NCI-H1694 treated with DMSO at 0.1 percent for 48 hours (cell line): ENCODE data around the gene TIMELESS.
"Not testable (repeated sequence)": the region's sequence is repeated elsewhere in the genome, so short reads cannot be mapped to it uniquely, and the experiment has no call there.

Source experiments
- DNase-seq: peaks from one replicate; lab custom pipeline; 2025; lab: John Stamatoyannopoulos, UW

The TIMELESS gene

DNA sequence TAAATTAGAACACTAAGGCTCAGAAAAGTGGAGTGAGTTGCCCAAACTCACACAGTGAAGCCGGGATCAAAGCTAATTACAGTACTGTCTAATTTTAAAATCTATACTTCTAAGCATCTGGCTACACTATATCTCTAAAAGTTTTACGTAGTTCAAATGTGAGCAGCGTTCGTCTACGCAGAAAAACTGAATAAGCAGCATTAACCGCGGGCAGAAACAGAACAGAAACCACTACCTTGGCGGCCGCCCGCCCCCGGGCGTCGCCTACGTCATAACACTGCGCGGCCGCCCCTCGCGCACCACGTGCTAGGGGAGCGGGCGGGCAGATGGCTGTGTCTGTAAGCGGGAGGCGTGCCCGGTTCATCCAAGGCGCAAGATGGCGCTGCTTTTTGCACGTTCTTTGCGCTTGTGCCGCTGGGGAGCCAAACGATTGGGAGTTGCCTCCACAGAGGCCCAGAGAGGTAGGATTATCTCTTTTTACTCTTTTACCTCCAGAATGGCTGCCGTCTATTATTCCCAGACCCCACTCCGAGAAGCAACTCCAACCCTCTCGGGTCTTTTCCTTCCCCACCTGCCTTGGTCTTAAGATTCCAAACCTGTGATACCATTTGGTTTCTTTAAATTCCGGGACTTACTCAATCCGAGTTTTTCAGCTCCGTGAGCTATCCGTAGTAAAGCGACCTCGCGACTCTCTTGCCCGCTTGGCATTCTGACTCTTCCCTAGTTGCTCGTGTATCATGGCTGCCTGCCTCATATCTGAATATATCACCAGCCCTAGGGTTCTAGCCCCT lies 19.2 kb upstream of the TIMELESS start, which contains the start of gene SPRYD4:
Gene SPRYD4 (plus strand): TSS at position 363 of the 791 bp plus-strand sequence. CDS start 14 bp downstream, at position 377.
- DNase-seq: peak; percentile 70

DNA sequence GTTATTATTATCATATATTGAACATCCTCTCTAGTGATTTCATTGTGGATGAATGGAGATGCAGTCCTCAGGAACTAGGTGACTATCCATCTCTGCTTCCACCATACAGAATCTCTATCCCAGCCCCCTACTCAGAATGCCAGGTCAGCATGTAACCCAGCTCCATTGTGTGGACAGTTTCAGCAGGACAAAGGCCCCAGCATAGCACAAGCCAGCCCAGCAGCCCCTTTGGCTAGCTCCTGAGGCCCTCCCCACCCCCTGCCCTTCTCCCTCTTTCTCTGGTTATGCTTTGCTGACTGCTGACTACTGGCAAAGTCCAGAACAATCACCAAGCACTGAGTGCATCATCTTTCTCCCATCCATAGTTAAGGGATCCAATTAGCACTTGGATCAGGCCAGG lies 13.3 kb upstream of the TIMELESS start:
- no peak for DNase-seq

DNA sequence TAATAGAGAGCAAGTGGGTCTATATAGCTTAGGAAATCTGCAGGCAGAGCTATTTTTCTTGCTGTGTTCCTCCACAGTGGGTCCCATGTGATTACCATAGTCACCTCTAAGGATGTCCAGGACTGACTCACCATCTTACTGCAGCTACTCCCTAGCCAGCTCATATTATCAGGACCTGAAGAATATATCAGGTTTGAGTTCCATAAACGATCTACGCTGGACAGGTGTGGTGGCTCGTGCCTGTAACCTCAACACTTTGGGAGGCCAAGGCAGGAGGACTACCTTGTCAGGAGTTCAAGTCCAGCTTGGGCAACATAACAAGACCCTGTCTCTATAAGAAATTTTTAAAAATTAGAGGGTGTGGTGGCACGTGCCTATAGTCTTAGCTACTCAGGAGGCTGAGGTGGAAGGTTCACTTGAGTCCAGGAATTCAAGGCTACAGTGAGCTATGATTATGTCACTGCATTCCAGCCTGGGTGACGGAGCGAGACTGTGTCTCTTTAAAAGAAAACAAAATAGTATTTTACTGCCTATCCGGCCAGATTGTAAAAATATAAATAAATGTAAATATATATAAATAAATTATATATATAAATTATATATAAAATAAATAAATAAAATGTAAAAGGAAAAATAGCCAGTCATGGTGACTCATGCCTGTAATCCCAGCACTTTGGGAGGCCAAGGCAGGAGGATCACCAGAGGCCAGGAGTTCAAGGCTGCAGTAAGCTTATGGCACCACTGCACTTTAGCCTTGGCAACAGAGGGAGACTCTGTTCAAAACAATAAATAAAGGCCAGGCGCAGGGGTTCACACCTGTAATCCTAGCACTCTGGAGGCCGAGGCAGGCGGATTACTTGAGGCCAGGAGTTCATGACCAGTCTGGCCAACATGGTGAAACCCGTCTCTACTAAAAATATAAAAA lies 12.3 kb upstream of the TIMELESS start:
- no peak for DNase-seq

DNA sequence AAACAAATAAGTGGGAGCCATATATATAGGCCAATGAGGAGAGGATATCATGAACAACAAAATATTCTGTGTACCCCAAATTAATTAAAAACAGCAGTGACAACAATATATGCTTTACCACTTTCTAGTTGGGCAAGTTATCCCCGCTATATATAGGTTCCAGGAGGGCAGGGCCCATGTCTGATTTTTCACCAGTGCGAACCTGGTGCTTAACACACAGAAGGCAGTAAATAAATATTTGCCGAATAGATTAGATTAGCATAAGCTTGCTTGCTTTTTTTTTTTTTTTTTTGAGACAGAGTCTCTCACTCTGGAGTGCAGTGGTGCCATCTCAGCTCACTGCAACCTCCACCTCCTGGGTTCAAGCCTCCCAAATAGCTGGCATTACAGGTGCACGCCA lies 8.6 kb upstream of the TIMELESS start:
- no peak for DNase-seq

DNA sequence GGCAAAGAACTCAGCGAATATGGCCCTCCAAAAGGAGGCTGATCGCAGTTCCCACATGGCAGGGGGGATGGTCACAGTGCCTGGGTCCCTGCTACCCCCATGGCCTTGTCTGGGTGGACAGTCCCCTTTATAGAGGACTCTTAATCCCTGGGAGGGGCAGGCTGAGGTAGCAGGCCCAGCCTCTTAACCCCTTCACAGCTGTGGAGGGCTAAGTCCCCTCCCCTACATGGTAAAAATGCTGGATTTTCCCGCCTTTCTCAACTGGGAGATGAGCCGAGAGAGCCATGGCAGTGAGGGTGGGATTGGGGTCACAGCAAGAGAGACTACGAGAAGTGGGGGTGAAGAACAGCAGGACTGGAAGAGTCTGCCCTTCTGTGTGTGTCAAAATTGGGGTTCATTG lies 5.3 kb upstream of the TIMELESS start, which contains the start of gene MIP:
Gene MIP (minus strand): TSS at position 101 of the 400 bp plus-strand sequence. CDS start 44 bp downstream, at position 57.
- no peak for DNase-seq

DNA sequence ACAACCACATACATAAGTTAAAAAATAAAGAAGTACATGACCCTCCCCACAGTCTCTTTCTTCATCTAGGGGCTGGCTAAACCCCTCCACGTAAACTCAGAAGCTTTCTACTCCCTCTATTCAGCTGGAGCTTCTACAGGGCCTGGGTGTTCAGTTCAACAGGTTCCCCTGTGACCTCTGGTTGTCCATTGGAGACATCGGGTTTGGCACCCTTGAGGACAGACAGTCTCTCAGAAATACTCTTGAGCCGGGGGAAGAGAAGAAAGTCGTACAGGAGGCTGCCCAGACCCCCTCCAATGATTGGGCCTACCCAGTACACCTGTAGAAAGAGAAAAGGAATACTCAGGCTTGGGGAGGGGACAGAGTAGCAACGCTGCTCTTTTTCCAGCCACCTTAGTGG lies 1.9 kb upstream of the TIMELESS start:
- no peak for DNase-seq

DNA sequence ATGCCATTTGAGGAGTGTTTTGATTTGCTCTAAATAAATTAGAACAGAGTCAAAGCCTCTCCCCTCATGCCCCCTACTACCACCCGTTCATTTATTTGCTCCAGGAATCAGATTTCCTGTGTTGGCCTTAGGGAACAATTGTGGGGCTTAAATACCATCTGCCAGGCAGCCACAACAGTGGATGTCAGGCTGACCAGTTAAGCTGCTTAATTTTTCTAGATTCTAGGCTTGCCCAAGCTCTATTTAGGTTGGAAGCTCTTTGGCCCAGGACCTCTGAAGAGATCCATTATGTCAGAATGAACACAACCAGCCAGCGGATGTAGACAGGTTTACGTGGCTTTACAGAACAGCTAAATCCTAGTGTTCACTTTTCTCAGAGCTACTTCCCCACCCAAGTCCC lies 1.0 kb upstream of the TIMELESS start:
- DNase-seq: no peak

DNA sequence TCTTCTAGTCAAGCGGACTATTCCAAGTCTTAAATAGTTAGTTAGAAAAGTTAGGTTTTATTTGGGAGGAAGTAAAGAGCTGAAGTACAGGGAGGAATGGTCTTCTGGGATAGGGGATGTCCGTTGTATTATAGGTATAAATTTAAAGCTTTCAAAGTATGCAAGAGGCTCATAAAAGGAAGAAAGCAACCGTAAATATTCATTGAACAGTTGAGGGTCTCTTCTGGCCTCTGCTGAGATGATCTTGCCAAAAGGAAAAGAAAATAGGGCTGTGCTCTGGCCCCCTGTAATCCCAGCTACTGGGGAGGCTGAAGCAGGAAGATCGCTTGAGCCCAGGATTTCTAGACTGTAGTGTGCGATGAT lies 377 bp upstream of the TIMELESS start:
- no peak for DNase-seq

DNA sequence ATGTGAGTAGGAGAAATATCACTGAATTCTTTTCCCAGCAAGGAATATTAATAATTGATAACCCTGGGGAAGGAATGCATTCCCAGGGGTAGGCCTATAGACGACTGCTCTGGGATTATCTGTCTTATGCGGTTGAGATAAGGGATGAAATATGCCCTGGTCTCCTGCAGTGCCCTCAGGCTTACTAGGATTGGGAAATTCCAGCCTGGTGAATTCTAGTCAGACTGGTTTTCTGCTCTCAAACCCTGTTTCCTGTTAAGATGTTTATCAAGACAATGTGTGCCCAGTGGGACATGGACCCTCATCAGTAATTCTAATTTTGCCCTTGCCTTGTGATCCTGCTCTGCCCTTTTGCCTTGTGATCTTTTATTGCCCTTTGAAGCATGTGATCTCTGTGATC lies 6.0 kb downstream of the TIMELESS start:
- not testable (repeated sequence) for DNase-seq

DNA sequence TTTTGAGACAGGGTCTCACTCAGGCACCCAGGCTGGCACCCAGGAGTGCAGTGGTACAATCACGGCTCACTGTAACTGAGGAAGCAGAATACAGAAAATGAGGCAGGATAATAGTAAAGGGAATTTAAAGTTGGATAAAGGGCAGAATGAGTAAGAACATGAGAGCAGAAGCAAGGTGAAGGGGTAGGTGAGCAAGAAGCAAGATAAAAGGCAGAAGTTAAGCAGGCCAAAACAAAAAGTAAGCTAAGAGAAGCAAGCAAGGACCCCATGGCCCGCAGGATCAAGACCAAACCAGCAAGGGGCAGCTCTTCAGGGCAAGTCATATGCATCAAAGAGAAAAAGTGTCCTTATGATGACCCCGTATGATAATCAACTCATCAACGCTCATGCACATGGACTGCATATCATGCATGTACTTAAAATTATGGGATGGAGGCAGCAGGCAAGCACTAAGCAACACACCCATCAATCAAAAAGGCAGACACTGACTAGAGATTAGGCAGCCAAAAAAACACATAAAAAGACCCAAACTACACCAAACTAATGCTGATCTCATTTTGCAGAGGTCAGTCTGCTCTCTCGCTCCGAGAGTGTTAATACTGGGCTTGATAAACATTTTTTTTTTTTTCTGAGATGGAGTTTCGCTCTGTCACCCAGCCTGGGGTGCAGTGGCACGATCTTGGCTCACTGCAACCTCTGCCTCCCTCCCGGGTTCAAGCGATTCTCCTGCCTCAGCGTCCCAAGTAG lies 11.6 kb downstream of the TIMELESS start:
- no peak for DNase-seq

DNA sequence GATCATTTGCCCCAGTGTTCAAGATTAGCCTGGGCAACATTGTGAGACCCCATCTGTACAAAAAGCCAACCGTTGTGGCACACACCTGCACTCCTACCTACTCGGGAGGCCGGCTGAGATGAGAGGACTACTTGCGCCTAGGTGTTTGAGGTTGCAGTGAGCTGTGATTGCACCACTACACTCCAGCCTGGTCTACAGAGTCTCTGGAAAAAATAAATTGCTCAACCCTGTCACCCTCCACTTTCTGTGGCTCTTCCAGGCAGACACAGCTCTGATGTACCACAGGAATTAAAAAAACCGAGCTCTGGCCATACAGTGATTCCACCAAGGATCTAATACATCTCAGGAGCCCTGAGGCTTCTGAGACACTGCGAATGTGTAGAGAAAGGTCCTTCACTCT lies 14.4 kb downstream of the TIMELESS start:
- no peak for DNase-seq

DNA sequence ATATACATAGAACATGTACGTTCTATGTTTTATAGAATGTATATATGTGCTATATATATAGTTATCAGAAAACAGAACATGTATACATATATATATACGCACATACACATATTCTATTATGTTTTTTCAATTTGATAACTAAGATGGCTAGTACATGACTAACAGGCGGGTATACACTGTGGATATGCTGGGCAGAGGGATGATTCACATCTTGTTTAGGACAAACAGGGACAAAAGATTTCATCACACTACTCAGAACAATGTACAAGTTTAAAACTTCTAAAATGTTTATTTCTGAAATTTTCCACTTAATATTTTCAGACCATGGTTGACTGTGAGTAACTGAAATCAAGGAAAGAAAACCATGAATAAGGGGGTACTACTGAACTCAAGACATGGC lies 17.4 kb downstream of the TIMELESS start:
- no peak for DNase-seq

DNA sequence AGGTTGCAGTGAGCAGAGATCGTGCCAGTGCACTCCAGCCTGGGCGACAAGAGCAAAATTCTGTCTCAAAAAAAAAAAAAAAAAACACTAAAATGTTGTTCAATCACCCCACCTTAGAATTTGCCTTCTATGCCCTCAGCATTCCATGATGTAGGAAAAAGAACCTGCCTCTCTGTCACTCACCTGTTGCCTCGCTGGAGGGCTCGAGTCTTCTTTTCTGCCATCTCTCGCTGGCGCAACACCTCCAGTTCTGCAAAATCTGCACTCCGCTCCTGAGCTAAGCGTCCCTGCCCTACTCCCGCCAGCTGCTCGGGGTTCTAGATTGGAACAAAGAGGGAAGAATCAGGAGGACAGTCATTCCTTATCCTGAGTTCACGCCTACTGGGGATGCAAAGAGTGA lies 17.9 kb downstream of the TIMELESS start:
- DNase-seq: no peak

DNA sequence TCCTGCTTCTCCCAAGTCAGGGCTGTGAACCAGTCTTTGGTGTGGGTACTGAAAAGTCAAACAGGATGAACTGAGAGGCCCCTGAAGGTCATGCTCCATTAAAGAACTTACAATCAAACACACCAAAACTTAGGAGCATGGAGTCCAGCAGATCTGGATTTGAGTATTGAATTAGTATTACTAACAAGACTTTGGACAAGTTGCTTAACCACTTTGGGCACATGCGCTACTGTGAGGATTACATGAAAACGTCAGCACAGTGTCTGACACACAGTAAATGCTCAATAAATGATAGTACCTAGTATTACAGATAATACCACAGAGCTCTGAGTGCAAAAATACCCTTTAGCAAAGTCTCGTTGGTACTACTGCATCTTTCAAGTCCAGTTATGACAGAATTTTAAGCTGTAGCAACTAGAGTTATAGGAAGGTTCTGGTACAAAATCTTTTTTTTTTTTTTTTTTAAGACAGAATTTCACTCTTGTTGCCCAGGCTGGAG lies 23.2 kb downstream of the TIMELESS start:
- no peak for DNase-seq

DNA sequence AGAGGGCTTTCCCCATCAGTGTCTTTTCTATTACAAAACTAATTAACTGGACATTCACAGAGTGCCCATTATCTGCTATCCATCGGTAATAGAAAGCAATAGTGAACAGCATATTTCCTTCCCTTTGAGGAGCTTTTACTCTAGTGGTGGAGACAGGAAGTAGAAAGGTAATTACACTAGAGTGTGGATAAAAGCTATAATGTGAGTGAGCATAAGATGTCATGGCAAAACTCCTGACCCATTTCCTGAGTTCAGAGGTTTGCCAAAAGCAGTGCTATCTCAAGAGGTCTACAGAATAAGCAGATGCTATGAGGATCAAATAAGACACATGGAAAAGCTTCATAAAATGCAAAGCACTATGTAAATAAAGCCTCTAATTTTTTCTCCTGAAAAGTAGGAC lies 24.0 kb downstream of the TIMELESS start:
- no peak for DNase-seq

DNA sequence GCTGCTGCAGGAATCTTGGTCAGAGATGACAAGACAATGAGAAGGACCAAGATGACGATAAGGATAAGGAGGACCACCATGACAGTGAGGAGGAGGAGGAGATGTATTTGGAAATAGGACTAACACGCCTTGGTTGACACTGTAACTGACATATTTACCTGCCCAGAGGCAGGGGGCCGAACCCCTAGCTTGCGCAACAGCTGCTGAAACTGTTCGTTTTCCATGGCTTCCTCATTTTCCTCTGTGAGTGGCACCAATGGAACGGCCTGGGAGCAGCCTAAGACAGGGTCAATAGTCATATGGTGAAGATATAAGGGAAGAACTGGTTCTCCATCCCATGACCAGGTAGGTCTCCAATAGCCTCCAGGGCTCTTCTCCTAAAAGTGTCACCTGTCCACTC lies 28.8 kb downstream of the TIMELESS start:
- DNase-seq: no peak

DNA sequence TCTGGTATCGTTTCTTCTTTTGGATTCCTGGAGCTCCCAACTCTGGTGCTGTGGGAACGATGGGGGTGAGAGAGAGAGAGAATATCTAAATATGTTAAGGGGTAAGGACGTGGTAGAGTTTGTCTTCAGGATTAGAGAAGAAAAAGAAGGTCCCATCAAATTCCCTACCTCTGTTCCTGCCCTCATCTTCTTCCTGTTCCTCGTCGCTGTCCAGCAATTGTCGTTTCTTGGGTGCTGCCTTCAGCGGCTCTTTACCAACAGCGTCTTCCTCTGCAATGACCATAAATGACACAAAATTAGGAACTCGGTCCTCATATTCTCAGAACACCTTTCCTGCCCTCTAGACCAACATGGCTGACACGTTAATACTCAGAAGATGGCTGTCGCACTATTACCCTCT lies 31.5 kb downstream of the TIMELESS start:
- DNase-seq: no peak

DNA sequence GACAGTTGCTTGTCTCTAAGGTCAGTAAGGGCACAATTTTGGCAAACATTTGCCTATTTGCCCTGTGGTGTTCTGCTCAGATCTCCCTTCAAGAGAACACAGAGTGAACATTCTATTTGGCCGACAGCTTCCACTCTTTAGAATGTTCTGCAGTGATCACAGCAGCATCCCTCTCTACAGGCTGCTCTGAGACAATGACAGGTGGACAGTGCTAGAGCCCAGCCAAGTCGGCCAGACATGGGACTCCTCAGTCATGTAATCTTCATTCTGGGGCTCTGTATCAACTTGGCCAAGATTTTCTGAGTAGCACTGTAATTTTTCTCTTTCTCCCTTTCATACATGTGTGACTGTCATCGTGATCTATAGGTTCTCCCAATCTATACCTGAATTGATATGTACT lies 34.8 kb downstream of the TIMELESS start:
- DNase-seq: no peak

DNA sequence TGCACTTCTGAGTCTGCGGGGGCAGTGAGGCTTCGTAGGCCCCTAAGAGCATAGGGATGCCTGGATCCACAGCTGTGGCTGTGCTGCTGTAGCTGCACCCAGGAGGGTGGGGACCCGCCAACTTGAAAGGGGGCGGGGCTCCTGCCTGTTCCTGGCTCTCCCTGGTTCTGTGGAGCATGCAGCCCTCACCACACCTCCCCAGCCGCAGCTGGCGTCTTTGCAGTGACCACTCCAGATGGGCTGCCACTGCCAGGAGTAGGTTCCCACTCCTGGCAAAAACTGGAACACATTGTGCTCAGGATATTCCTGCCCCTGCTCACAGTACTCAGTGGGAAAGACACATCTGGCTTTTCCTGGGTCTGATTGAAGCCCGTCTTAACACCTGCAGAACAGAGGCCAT lies 35.8 kb downstream of the TIMELESS start:
- no peak for DNase-seq

DNA sequence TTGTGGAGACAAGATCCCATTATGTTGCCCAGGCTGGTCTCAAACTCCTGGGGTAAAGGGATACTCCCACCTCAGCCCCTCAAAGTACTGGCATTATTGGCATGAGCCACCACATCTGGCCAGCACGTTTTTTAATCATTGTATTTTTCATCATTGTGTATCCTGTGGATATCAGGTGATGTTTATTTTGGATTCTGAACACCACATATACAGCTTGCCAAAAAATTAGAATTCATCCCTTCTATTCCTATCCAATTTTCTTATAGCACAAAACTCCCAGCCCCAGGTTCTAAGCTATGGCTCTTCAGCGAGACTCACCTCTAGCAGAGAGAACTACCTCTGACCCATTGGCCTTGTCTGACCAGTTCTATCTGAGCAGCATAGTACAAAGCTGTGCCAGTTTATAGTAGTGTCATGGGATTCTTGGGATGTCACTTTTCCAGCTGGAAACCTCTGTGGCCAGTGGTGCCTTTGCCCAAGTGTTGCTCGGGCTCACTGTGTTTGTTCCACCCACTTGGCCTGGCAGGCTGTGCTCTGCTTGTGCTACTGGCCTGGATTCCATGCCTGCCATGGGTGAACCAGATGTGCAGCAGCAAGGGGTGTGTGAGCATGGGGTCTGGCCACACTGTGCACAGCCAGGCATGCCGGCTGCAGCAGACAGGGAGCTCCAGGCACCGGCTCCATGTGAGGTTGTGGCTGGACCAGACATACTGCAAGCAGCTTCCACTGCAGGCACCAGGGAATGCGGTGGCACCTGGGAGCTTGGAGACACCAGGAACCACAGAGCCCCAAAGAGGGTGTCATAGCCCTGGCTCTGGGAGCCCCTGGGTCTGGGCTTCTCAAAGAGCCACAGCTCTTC lies 37.2 kb downstream of the TIMELESS start:
- no peak for DNase-seq

DNA sequence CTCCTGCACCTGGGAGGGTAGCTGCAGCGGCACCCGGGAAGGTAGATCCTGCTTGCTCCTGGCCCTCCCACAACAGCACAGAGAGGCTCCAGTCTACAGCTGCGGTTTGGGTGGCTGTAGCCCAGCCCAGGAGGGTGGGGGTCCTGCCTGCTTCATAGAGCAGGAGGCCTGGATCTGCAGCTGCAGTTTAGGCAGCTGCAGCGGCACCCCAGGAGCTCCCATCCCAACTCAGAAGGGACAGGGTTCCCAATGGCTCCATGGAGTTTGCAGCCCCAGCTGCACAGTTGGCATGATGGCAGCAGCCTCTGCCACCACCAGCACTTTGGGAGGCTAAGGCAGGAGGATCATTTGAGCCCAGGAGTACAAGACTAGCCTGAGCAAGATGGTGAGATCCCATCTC lies 38.5 kb downstream of the TIMELESS start:
- no peak for DNase-seq
